AG04450 (cell line): ENCODE results near the gene GMPPB. TPM values are rescaled to one million over a fixed set of nuclear protein-coding genes. Genes with fewer than 3 reads are reported as not detected.

Source experiments
- CTCF ChIA-PET: fragments of 300-600, 350-600 bp; formaldehyde crosslinking; extraction: SDS; loops from one replicate; lab custom pipeline; 2022; ENCODE audit warnings: antibody characterized with exemption, inconsistent platforms; lab: Charles Lee
- POLR2A ChIA-PET: fragments of 350-600 bp; formaldehyde crosslinking; extraction: SDS; loops from one replicate; lab custom pipeline; 2021; ENCODE audit warnings: antibody characterized with exemption, inconsistent platforms; lab: Yijun Ruan, JAX
- DNase-seq: peaks from one replicate; pipeline ENCODE4 v3.0.0-alpha.2; 2011; ENCODE audit warnings: low read depth, low spot score
- H3K27ac ChIP-seq: one replicate; pipeline ENCODE4 v1.5.1; 2012; ENCODE audit warnings: low read depth, low read length, control low read depth
- H3K27me3 ChIP-seq: one replicate; pipeline ENCODE4 v1.6.0; 2012; ENCODE audit warnings: low read length; ENCODE audit not compliant: control insufficient read depth, insufficient read depth
- H3K4me3 ChIP-seq: 2 replicates; pipeline ENCODE4 v1.5.1; 2011; ENCODE audit warnings: mild to moderate bottlenecking, low read depth, low read length, control low read depth
- H3K9me3 ChIP-seq: 2 replicates; pipeline ENCODE4 v1.5.1; 2012; ENCODE audit warnings: low read length; ENCODE audit not compliant: control insufficient read depth, insufficient read depth
- polyA plus RNA-seq: library from polyadenylated mRNA; depleted of rRNA; stranded (reverse); fragments of >200 nt; gene quantifications from 2 replicates; pipeline ENCODE4 v1.2.3, GENCODE V29; 2011
- TF ChIP-seq, protein P1 (sequence below): IDR thresholded peaks from 2 replicates; pipeline ENCODE4 v1.5.1; 2011; ENCODE audit warnings: low read depth, low read length, control low read depth, inconsistent platforms

GMPPB gene
- polyA plus RNA-seq, 1 experiment = 13.9 TPM

DNA sequence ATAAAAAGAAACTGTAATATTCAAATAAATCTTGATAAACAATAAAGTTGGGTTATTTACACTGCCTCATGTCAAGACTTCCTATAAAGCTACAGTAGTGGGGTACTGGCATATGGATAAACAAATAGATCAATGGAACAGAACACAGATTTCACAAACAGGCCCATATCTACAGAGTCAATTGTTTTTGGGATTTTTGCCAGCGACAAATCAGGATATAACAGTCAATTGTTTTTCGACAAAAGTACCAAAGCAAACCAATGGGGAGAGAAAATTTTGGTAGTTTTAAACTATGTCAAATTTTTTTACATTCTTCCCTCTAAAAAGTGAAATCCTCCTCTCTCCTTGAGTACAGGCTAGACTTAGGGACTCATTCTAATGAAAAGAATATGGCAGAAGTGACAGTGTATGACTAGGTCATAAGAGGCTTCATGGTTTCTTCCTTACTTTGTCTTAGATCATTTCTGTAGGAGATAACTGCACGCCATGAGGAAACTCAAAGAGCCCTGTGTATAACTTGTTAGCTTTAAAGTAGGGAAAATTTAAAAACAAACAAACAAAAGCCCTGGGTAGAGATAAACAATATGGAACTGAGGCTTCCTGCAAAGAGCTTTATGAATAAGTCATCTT is 45.6 kb upstream of the GMPPB start:
- Histone ChIP-seq H3K27me3 (no peaks in the 10 kb centered on the region), H3K27ac (no peak overlapping the region), H3K4me3 (no peak overlapping the region), H3K9me3 (no peaks in the 10 kb centered on the region)
- ChIA-PET POLR2A (interaction anchor here (0.7 kb wide), 1 partner anchor 17 kb away, joined by 3 read pairs; the partner anchor contains the start of gene IP6K1), CTCF (interaction anchor here (0.5 to 1.6 kb wide), 3 partner anchors 20 to 69 kb away, joined by 3 to 8 read pairs (median 4); partner anchors contain the start of gene INKA1)
- no peak for DNase-seq
- TF ChIP-seq, protein P1, sequence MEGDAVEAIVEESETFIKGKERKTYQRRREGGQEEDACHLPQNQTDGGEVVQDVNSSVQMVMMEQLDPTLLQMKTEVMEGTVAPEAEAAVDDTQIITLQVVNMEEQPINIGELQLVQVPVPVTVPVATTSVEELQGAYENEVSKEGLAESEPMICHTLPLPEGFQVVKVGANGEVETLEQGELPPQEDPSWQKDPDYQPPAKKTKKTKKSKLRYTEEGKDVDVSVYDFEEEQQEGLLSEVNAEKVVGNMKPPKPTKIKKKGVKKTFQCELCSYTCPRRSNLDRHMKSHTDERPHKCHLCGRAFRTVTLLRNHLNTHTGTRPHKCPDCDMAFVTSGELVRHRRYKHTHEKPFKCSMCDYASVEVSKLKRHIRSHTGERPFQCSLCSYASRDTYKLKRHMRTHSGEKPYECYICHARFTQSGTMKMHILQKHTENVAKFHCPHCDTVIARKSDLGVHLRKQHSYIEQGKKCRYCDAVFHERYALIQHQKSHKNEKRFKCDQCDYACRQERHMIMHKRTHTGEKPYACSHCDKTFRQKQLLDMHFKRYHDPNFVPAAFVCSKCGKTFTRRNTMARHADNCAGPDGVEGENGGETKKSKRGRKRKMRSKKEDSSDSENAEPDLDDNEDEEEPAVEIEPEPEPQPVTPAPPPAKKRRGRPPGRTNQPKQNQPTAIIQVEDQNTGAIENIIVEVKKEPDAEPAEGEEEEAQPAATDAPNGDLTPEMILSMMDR = no peak

DNA sequence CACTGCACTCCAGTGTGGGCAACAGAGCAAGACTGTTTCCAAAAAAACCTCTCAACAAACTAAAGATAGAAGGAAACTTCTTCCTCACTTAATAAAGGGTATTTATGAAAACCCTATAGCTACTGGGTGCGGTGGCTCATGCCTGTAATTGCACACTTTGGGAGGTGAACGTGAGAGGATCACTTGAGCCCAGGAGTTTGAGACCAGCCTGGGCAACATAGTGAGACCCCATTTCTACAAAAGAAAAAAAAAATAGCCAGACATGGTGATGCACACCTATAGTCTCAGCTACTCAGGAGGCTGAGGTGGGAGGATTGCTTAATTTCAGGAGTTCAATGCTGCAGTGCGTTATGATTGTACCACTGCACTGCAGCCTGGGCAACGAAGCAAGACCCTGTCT is 40.2 kb upstream of the GMPPB start:
- Histone ChIP-seq H3K9me3 (no peaks in the 10 kb centered on the region), H3K4me3 (no peak overlapping the region), H3K27ac (no peak overlapping the region), H3K27me3 (no peaks in the 10 kb centered on the region)
- POLR2A ChIA-PET = no interaction called here
- no peak for DNase-seq
- CTCF ChIA-PET = no interaction called here
- TF ChIP-seq, protein P1 = no peak

DNA sequence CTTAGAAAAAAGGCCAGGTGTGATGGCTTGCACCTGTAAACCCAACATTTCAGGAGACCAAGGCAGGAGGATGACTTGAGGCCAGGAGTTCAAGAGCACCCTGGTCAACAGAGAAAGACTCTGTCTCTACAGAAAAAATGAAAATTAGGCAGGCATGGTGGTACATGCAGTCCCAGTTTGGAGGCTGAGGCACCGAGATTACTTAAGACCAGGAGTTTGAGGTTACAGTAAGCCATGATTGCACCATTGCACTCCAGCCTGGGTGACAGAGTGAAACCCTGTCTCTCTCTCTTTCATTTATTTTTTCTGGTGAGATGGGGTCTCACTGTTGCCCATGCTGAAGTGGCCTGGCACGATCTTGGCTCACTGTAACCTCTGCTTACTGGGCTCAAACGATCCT is 37.9 kb upstream of the GMPPB start:
- Histone ChIP-seq H3K27me3 (no peaks in the 10 kb centered on the region), H3K9me3 (no peaks in the 10 kb centered on the region), H3K4me3 (no peak overlapping the region), H3K27ac (no peak overlapping the region)
- ChIA-PET POLR2A (no interaction called here), CTCF (no interaction called here)
- TF ChIP-seq, protein P1 = no peak
- DNase-seq = no peak

GRCh38 chr3:49759226-49759625 is 35.5 kb upstream of the GMPPB start:
- no peak for DNase-seq
- ChIA-PET POLR2A (interaction anchor here (0.6 kb wide), 1 partner anchor 23 kb away, joined by 4 read pairs; no protein-coding TSS in a partner anchor), CTCF (interaction anchor here (1.3 kb wide), 1 partner anchor 44 kb away, joined by 4 read pairs; the partner anchor contains the start of gene INKA1)
- Histone ChIP-seq H3K4me3 (no peak overlapping the region), H3K27me3 (no peaks in the 10 kb centered on the region), H3K27ac (no peak overlapping the region), H3K9me3 (no peaks in the 10 kb centered on the region)
- TF ChIP-seq, protein P1 = no peak

DNA sequence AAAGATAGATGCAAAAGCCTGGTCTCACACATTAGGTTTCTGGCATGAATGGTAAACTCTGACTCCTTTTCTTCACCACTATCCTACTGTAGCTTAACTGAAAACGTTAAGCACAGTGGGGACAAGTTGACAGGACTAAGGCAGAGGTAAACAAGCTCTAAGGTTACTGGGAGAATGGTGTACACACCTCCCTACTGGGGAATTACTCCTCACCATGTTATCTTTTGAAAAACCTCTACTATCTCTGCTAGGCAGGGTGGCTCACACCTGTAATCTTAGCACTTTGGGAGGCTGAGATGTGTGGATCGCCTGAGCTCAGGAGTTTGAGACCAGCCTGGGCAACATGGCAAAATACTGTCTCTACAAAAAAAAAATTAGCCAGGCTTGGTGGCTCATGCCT is 33.4 kb upstream of the GMPPB start:
- Histone ChIP-seq H3K27me3 (no peaks in the 10 kb centered on the region), H3K27ac (no peak overlapping the region), H3K4me3 (no peak overlapping the region), H3K9me3 (no peaks in the 10 kb centered on the region)
- no peak for DNase-seq
- ChIA-PET CTCF (interaction anchor here (0.8 kb wide), 1 partner anchor 82 kb away, joined by 3 read pairs; no protein-coding TSS in a partner anchor), POLR2A (no interaction called here)
- TF ChIP-seq, protein P1 = no peak
